Midbrain (tissue), 1 donor: ENCODE data around the gene SLC25A11.
"Not testable (repeated sequence)": the region's sequence is repeated elsewhere in the genome, so short reads cannot be mapped to it uniquely, and the experiment has no call there.

Experiments
- DNase-seq: peaks from one replicate; lab custom pipeline; 2025; lab: John Stamatoyannopoulos, UW

Gene SLC25A11

GRCh38 chr17:4945176-4945943 lies 5.5 kb upstream of the SLC25A11 start:
- DNase-seq, result no peak

- DNase-seq, result no peak
Observed at GRCh38 chr17:4944554-4945175, 4.8 kb upstream of the SLC25A11 start.

GRCh38 chr17:4944163-4944553 lies 4.3 kb upstream of the SLC25A11 start:
- no peak for DNase-seq

- DNase-seq, result no peak
Observed at GRCh38 chr17:4942760-4943508, 3.1 kb upstream of the SLC25A11 start.

- no peak for DNase-seq
Observed at GRCh38 chr17:4941319-4941610, 1.4 kb upstream of the SLC25A11 start.

GRCh38 chr17:4940555-4941318 lies 891 bp upstream of the SLC25A11 start:
- DNase-seq, result no peak

GRCh38 chr17:4939546-4939795 lies 375 bp downstream of the SLC25A11 start:
- DNase-seq, result no peak

GRCh38 chr17:4938688-4939545 lies 929 bp downstream of the SLC25A11 start:
- no peak for DNase-seq

GRCh38 chr17:4938069-4938491 lies 1.8 kb downstream of the SLC25A11 start:
- no peak for DNase-seq

GRCh38 chr17:4937553-4937952 lies 2.3 kb downstream of the SLC25A11 start:
- no peak for DNase-seq

- DNase-seq, result no peak
Observed at GRCh38 chr17:4936436-4936835, 3.4 kb downstream of the SLC25A11 start.

GRCh38 chr17:4935650-4936049 lies 4.2 kb downstream of the SLC25A11 start:
- no peak for DNase-seq

- DNase-seq, result no peak
Observed at GRCh38 chr17:4934173-4934979, 5.5 kb downstream of the SLC25A11 start.

GRCh38 chr17:4933646-4934045 lies 6.2 kb downstream of the SLC25A11 start:
- no peak for DNase-seq

GRCh38 chr17:4932756-4933155 lies 7.1 kb downstream of the SLC25A11 start:
- no peak for DNase-seq

GRCh38 chr17:4931963-4932362 lies 7.9 kb downstream of the SLC25A11 start, which contains the start of gene GP1BA:
TSS of gene GP1BA (plus strand) at chr17:4932277. CDS start at chr17:4932605, 328 bp downstream.
- DNase-seq, result no peak

- no peak for DNase-seq
Observed at GRCh38 chr17:4928881-4929280, 11.0 kb downstream of the SLC25A11 start.

- not testable (repeated sequence) for DNase-seq
Observed at GRCh38 chr17:4926577-4927335, 13.1 kb downstream of the SLC25A11 start.

GRCh38 chr17:4921320-4921719 lies 18.5 kb downstream of the SLC25A11 start:
- DNase-seq, result no peak
